ENCODE results near the gene RNF103.
"Not testable (repeated sequence)": the region's sequence is repeated elsewhere in the genome, so short reads cannot be mapped to it uniquely, and the experiment has no call there.

RNF103 gene

DNA sequence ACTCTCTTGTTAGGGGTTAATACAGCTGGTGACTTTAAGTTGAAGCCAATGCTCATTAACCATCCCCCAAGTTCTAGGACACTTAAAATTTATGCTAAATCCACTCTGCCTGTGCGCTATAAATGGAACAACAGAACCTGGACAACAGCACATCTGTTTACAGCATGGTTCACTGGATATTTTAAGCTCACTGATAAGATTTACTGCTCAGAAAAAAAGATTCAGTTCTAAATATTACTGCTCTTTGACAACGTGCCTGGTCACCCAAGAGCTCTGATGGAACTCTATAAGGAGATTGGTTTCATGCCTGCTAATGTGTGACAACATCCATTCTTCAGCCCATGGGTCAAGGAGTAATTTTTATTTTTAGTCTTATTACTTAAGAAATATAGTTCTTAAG is 27.5 kb downstream of the RNF103 start:
- TF ChIP-seq EZH2 (optimal IDR thresholded peaks at IDR 0.05; ENCODE audit: low read depth, low read length) = no peak
- no peak for TF ChIP-seq EZH2phosphoT487 (IDR thresholded peaks at IDR 0.05; ENCODE audit: low read length)
- TF ChIP-seq CTCF (IDR thresholded peaks at IDR 0.05; ENCODE audit: low read length) = no peak
- Histone ChIP-seq H2AFZ (ENCODE audit: low read length) (no peak overlapping the region), H3K9ac (ENCODE audit: low read length) (no peak overlapping the region), H3K9me3 (replicated peaks; ENCODE audit: insufficient read depth, low read length) (no peaks in the 10 kb centered on the region), H3K36me3 (replicated peaks; ENCODE audit: insufficient read depth, low read length) (no peaks in the 10 kb centered on the region), H3K27me3 (replicated peaks; ENCODE audit: insufficient read depth, low read length) (no peaks in the 10 kb centered on the region), H3F3A (ENCODE audit: insufficient read depth, low read length) (no peaks in the 10 kb centered on the region), H3K9me2 (replicated peaks; ENCODE audit: insufficient read depth, low read length) (no peaks in the 10 kb centered on the region), H3K79me2 (ENCODE audit: low read length) (no peaks in the 10 kb centered on the region), H3K4me1 (ENCODE audit: low read length) (no peaks in the 10 kb centered on the region), H3K27ac (ENCODE audit: low read length) (no peak overlapping the region), H3K4me3 (ENCODE audit: low read length) (no peak overlapping the region), H3K4me2 (ENCODE audit: low read depth, low read length) (no peak overlapping the region), H4K20me1 (ENCODE audit: insufficient read depth, low read length) (no peaks in the 10 kb centered on the region)
- DNase-seq = no peak

DNA sequence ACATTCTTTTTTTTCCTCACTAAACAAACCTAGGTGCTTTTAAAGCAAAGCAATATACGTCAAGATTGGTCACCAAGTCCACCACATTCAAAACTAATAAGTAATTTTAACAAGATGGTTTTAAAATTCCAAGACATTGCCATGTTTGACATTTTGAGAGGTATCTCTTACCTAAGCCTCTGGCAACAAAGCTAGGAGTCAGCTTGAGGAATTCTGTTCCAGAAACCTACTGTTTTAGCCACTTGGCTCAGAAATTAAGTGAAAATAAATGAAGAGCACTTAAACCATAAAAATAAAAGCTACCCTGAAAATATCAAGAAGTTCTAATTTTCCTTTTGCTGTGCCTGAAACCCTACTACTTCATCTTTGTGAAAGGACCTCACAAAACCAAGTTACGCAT is 30.4 kb downstream of the RNF103 start:
- DNase-seq = no peak
- Histone ChIP-seq H3K4me2 (ENCODE audit: low read depth, low read length) (no peak overlapping the region), H4K20me1 (ENCODE audit: insufficient read depth, low read length) (no peaks in the 10 kb centered on the region), H3K9ac (ENCODE audit: low read length) (no peak overlapping the region), H3K27ac (ENCODE audit: low read length) (no peak overlapping the region), H2AFZ (ENCODE audit: low read length) (no peak overlapping the region), H3K4me1 (ENCODE audit: low read length) (no peaks in the 10 kb centered on the region), H3K27me3 (replicated peaks; ENCODE audit: insufficient read depth, low read length) (no peaks in the 10 kb centered on the region), H3F3A (ENCODE audit: insufficient read depth, low read length) (no peaks in the 10 kb centered on the region), H3K9me3 (replicated peaks; ENCODE audit: insufficient read depth, low read length) (no peaks in the 10 kb centered on the region), H3K4me3 (ENCODE audit: low read length) (no peak overlapping the region), H3K79me2 (ENCODE audit: low read length) (no peaks in the 10 kb centered on the region), H3K9me2 (replicated peaks; ENCODE audit: insufficient read depth, low read length) (no peaks in the 10 kb centered on the region), H3K36me3 (replicated peaks; ENCODE audit: insufficient read depth, low read length) (no peaks in the 10 kb centered on the region)
- no peak for TF ChIP-seq EZH2 (optimal IDR thresholded peaks at IDR 0.05; ENCODE audit: low read depth, low read length)
- no peak for TF ChIP-seq CTCF (IDR thresholded peaks at IDR 0.05; ENCODE audit: low read length)
- TF ChIP-seq EZH2phosphoT487 (IDR thresholded peaks at IDR 0.05; ENCODE audit: low read length) = no peak

DNA sequence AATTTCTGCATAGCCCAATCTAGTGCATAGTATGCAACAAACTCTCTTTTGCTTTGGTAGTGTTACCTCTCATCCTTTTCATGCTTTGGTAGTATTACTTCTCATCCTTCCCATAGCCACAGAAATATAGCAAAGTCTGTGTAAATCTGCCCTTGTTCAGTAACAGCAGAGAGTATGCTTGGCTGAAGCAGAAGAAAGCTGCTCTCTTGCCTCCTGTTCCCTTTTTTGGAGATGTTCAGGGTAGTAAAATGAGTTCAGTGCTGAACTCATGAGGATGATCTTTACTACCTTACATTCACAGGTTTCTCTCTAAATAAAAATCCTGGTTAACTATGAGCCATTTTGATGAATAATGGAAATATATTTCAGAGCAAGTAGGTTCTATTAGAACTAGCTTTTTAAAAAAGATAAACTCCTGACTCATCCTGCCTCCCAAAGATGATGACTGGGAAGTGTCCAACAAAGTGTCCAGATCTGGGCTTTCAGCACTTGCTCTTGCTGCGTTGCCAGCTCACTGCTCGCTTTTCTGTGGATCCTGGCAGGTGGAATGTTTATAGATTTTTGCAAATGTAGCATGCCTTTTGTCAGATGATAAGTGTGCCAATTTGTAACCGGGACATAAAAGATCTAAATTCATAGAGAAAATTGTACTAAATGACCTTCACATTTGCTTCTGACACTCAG is 31.0 kb downstream of the RNF103 start:
- Histone ChIP-seq H3K27me3 (replicated peaks; ENCODE audit: insufficient read depth, low read length) (no peaks in the 10 kb centered on the region), H4K20me1 (ENCODE audit: insufficient read depth, low read length) (no peaks in the 10 kb centered on the region), H3K79me2 (ENCODE audit: low read length) (no peaks in the 10 kb centered on the region), H3K9ac (ENCODE audit: low read length) (no peak overlapping the region), H3K9me3 (replicated peaks; ENCODE audit: insufficient read depth, low read length) (no peaks in the 10 kb centered on the region), H3K4me1 (ENCODE audit: low read length) (no peaks in the 10 kb centered on the region), H3K27ac (ENCODE audit: low read length) (no peak overlapping the region), H3K9me2 (replicated peaks; ENCODE audit: insufficient read depth, low read length) (no peaks in the 10 kb centered on the region), H3F3A (ENCODE audit: insufficient read depth, low read length) (no peaks in the 10 kb centered on the region), H2AFZ (ENCODE audit: low read length) (no peak overlapping the region), H3K4me2 (ENCODE audit: low read depth, low read length) (no peak overlapping the region), H3K36me3 (replicated peaks; ENCODE audit: insufficient read depth, low read length) (no peaks in the 10 kb centered on the region), H3K4me3 (ENCODE audit: low read length) (no peak overlapping the region)
- no peak for TF ChIP-seq EZH2phosphoT487 (IDR thresholded peaks at IDR 0.05; ENCODE audit: low read length)
- no peak for TF ChIP-seq EZH2 (optimal IDR thresholded peaks at IDR 0.05; ENCODE audit: low read depth, low read length)
- no peak for TF ChIP-seq CTCF (IDR thresholded peaks at IDR 0.05; ENCODE audit: low read length)
- DNase-seq = no peak

DNA sequence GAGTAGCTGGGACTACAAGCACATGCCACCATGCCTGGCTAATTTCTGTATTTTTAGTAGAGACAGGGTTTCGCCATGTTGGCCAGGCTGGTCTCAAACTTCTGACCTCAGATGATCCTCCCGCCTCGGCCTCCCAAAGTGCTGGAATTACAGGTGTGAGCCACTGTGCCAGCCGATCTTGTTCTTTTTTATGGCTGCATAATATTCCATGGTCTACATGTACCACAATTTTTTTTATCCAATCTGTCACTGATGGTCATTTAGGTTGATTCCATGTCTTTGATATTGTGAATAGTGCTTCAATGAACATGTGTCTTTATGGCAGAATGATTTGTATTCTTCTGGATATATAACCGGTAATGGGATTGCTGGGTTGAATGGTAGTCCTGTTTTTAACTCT is 34.0 kb downstream of the RNF103 start:
- H4K20me1 ChIP-seq (ENCODE audit: insufficient read depth, low read length); H3K36me3 ChIP-seq (replicated peaks; ENCODE audit: insufficient read depth, low read length); H3K4me1 ChIP-seq (ENCODE audit: low read length); H3F3A ChIP-seq (ENCODE audit: insufficient read depth, low read length); H2AFZ ChIP-seq (ENCODE audit: low read length); H3K4me3 ChIP-seq (ENCODE audit: low read length); H3K79me2 ChIP-seq (ENCODE audit: low read length); H3K4me2 ChIP-seq (ENCODE audit: low read depth, low read length); H3K27ac ChIP-seq (ENCODE audit: low read length); H3K9ac ChIP-seq (ENCODE audit: low read length); DNase-seq; H3K9me2 ChIP-seq (replicated peaks; ENCODE audit: insufficient read depth, low read length); H3K9me3 ChIP-seq (replicated peaks; ENCODE audit: insufficient read depth, low read length); H3K27me3 ChIP-seq (replicated peaks; ENCODE audit: insufficient read depth, low read length): not testable (repeated sequence)
